ENCODE data around the gene PRSS48. TPM values are rescaled to one million over a fixed set of nuclear protein-coding genes. Genes with fewer than 3 reads are reported as not detected.
"Not testable (repeated sequence)": the region's sequence is repeated elsewhere in the genome, so short reads cannot be mapped to it uniquely, and the experiment has no call there.

Gene PRSS48
- total RNA-seq, 1 donor from 2014 or later, result not detected

GRCh38 chr4:151233600-151233999 is 43.4 kb upstream of the PRSS48 start:
- Histone ChIP-seq H3K27me3 (ENCODE audit: control insufficient read depth, insufficient read depth, low read length) (no peaks in the 10 kb centered on the region), H3K4me3 (ENCODE audit: low read depth, low read length) (no peak overlapping the region), H3K36me3 (ENCODE audit: control insufficient read depth, insufficient read depth, low read length) (no peaks in the 10 kb centered on the region)
- FAIRE-seq (no peak), DNase-seq (ENCODE audit: low read depth) (no peak)
- TF ChIP-seq CTCF (IDR thresholded peaks at IDR 0.05; ENCODE audit: insufficient read depth, low read length, severe bottlenecking), result no peak

- H3K36me3 ChIP-seq (ENCODE audit: control insufficient read depth, insufficient read depth, low read length); DNase-seq (ENCODE audit: low read depth); H3K27me3 ChIP-seq (ENCODE audit: control insufficient read depth, insufficient read depth, low read length); FAIRE-seq; H3K4me3 ChIP-seq (ENCODE audit: low read depth, low read length): not testable (repeated sequence)
These were observed 41.6 kb upstream of the PRSS48 start for GRCh38 chr4:151235373-151235772.

GRCh38 chr4:151236036-151236435 is 40.9 kb upstream of the PRSS48 start:
- Histone ChIP-seq H3K36me3 (ENCODE audit: control insufficient read depth, insufficient read depth, low read length) (no peaks in the 10 kb centered on the region), H3K4me3 (ENCODE audit: low read depth, low read length) (no peak overlapping the region), H3K27me3 (ENCODE audit: control insufficient read depth, insufficient read depth, low read length) (no peaks in the 10 kb centered on the region)
- DNase-seq (ENCODE audit: low read depth), result no peak
- no peak for TF ChIP-seq CTCF (IDR thresholded peaks at IDR 0.05; ENCODE audit: insufficient read depth, low read length, severe bottlenecking)
- no peak for FAIRE-seq

- H3K36me3 ChIP-seq (ENCODE audit: control insufficient read depth, insufficient read depth, low read length), result no peaks in the 10 kb centered on the region
- no peak for FAIRE-seq
- H3K4me3 ChIP-seq (ENCODE audit: low read depth, low read length), result no peak overlapping the region
- no peak for TF ChIP-seq CTCF (IDR thresholded peaks at IDR 0.05; ENCODE audit: insufficient read depth, low read length, severe bottlenecking)
- H3K27me3 ChIP-seq (ENCODE audit: control insufficient read depth, insufficient read depth, low read length), result no peaks in the 10 kb centered on the region
- no peak for DNase-seq (ENCODE audit: low read depth)
These were observed 38.5 kb upstream of the PRSS48 start for GRCh38 chr4:151238477-151238876.

- FAIRE-seq (no peak), DNase-seq (ENCODE audit: low read depth) (no peak)
- TF ChIP-seq CTCF (IDR thresholded peaks at IDR 0.05; ENCODE audit: insufficient read depth, low read length, severe bottlenecking), result no peak
- Histone ChIP-seq H3K27me3 (ENCODE audit: control insufficient read depth, insufficient read depth, low read length) (no peaks in the 10 kb centered on the region), H3K36me3 (ENCODE audit: control insufficient read depth, insufficient read depth, low read length) (no peaks in the 10 kb centered on the region), H3K4me3 (ENCODE audit: low read depth, low read length) (no peak overlapping the region)
These were observed 37.4 kb upstream of the PRSS48 start for GRCh38 chr4:151239608-151240007.

- FAIRE-seq, result no peak
- H3K36me3 ChIP-seq (ENCODE audit: control insufficient read depth, insufficient read depth, low read length), result no peaks in the 10 kb centered on the region
- H3K4me3 ChIP-seq (ENCODE audit: low read depth, low read length), result no peak overlapping the region
- H3K27me3 ChIP-seq (ENCODE audit: control insufficient read depth, insufficient read depth, low read length), result no peaks in the 10 kb centered on the region
- DNase-seq (ENCODE audit: low read depth), result no peak
- TF ChIP-seq CTCF (IDR thresholded peaks at IDR 0.05; ENCODE audit: insufficient read depth, low read length, severe bottlenecking), result no peak
These were observed 34.7 kb upstream of the PRSS48 start for GRCh38 chr4:151242305-151242704.
